Posterior vena cava (tissue), 2 donors: Measurements from ENCODE around the gene URGCP. TPM values are rescaled to one million over a fixed set of nuclear protein-coding genes. Genes with fewer than 3 reads are reported as not detected.
"Not testable (repeated sequence)": the region's sequence is repeated elsewhere in the genome, so short reads cannot be mapped to it uniquely, and the experiment has no call there.

ENCODE experiments used
- DNase-seq: peaks from one replicate; pipeline ENCODE4 v3.0.0-alpha.2; 2020; ENCODE audit warnings: low spot score
- intact Hi-C, 2 donors: fragments of 100-400 bp; cut with DNase I; formaldehyde crosslinking; loops; one replicate each; pipeline versions ENCODE4 v1.14.1 to v1.14.2; 2022 to 2023
- total RNA-seq, 2 donors: library from RNA; stranded (reverse); fragmentation: NEBNext Ultra II Directional; extraction: Animal tissue kit (Norgen Biotek cat#: 25700); gene quantifications; one replicate each; pipeline ENCODE4 v1.2.1, GENCODE V29; 2021
- donor health status: DM: yes; HTN: yes; CAD: no.
- donor health status: DM: yes; HTN: yes; CAD: no.

Gene URGCP
- total RNA-seq, 2 donors from 2014 or later, result 27.9 to 37.5 TPM

GRCh38 chr7:43850348-43851116 is 55.9 kb downstream of the URGCP start:
- no peak for DNase-seq
- intact Hi-C loops, result no loop called here

- no peak for DNase-seq
- intact Hi-C loops, result no loop called here
Observed at GRCh38 chr7:43849047-43849446, 57.3 kb downstream of the URGCP start.

GRCh38 chr7:43847496-43847895 is 58.9 kb downstream of the URGCP start:
- intact Hi-C loops, result no loop called here
- DNase-seq, result no peak

GRCh38 chr7:43844662-43845061 is 61.7 kb downstream of the URGCP start:
- no peak for DNase-seq
- intact Hi-C loops, result no loop called here

GRCh38 chr7:43844257-43844656 is 62.1 kb downstream of the URGCP start:
- no peak for DNase-seq
- intact Hi-C loops, result no loop called here

- intact Hi-C loops, result no loop called here
- DNase-seq, result no peak
Observed at GRCh38 chr7:43843296-43843695, 63.1 kb downstream of the URGCP start.

GRCh38 chr7:43838201-43838658 is 68.2 kb downstream of the URGCP start:
- no peak for DNase-seq
- intact Hi-C loops, result loop anchor here in 1 of 2 donors (5.0 kb wide), 1 partner anchor 256 kb away; the partner anchor contains the start of gene STK17A

- DNase-seq, result no peak
- intact Hi-C loops, result loop anchor here (5.0 kb wide), 1 partner anchor 252 kb away; the partner anchor contains the start of gene STK17A (in 2 of the 2)
Observed at GRCh38 chr7:43834463-43835251, 71.7 kb downstream of the URGCP start.

- intact Hi-C loops, result loop anchor here in 1 of 2 donors (5.0 kb wide), 1 partner anchor 249 kb away; the partner anchor contains the start of gene STK17A
- not testable (repeated sequence) for DNase-seq
Observed at GRCh38 chr7:43830917-43831316, 75.5 kb downstream of the URGCP start.

Other genes with a start within 250 kb of the URGCP start
- gene COA1, start 177.1 kb downstream of the URGCP start, total RNA-seq, result 10 to 100 TPM; 29.0 to 29.6 TPM
- 10 to 100 TPM; 54.2 to 63.0 TPM for gene BLVRA, start 147.9 kb downstream of the URGCP start, total RNA-seq
- 10 to 100 TPM; 58.0 to 59.9 TPM for gene MRPS24, start 37.1 kb downstream of the URGCP start, total RNA-seq
- gene UBE2D4, start 19.8 kb upstream of the URGCP start, total RNA-seq, result 10 to 100 TPM; 23.7 to 33.0 TPM
- gene SPDYE1, start 91.3 kb upstream of the URGCP start, total RNA-seq, result not detected
- 10 to 100 TPM; 82.8 to 91.0 TPM for gene DBNL, start 138.1 kb upstream of the URGCP start, total RNA-seq
- 1 to 10 TPM; 1.6 to 2.1 TPM for gene PGAM2, start 159.0 kb upstream of the URGCP start, total RNA-seq
- gene POLM, start 175.9 kb upstream of the URGCP start, total RNA-seq, result 10 to 100 TPM in 1 of 2 donors, 1 to 10 TPM in 1; 9.4 to 16.9 TPM
- 100 to 1,000 TPM; 783 to 919 TPM for gene AEBP1, start 197.7 kb upstream of the URGCP start, total RNA-seq
- 10 to 100 TPM; 39.9 to 60.0 TPM for gene POLD2, start 217.0 kb upstream of the URGCP start, total RNA-seq
- 1 to 10 TPM in 1 of 2 donors, not detected in 1; 1.4 TPM for gene MYL7, start 234.7 kb upstream of the URGCP start, total RNA-seq